ENCODE results near the gene THAP10. TPM values are rescaled to one million over a fixed set of nuclear protein-coding genes. Genes with fewer than 3 reads are reported as not detected.

THAP10 gene
- total RNA-seq, 2 donors from 2014 or later, result 1.3 to 3.0 TPM

GRCh38 chr15:70880781-70881180 lies 11.5 kb downstream of the THAP10 start:
- no peak overlapping the region for H3K4me3 ChIP-seq
- ATAC-seq (no peak), DNase-seq (no peak)
- H3K4me1 ChIP-seq, result no peaks in the 10 kb centered on the region
- no peaks in the 10 kb centered on the region for H3K9me3 ChIP-seq
- H3K27me3 ChIP-seq, result no peaks in the 10 kb centered on the region
- TF ChIP-seq, protein P1, sequence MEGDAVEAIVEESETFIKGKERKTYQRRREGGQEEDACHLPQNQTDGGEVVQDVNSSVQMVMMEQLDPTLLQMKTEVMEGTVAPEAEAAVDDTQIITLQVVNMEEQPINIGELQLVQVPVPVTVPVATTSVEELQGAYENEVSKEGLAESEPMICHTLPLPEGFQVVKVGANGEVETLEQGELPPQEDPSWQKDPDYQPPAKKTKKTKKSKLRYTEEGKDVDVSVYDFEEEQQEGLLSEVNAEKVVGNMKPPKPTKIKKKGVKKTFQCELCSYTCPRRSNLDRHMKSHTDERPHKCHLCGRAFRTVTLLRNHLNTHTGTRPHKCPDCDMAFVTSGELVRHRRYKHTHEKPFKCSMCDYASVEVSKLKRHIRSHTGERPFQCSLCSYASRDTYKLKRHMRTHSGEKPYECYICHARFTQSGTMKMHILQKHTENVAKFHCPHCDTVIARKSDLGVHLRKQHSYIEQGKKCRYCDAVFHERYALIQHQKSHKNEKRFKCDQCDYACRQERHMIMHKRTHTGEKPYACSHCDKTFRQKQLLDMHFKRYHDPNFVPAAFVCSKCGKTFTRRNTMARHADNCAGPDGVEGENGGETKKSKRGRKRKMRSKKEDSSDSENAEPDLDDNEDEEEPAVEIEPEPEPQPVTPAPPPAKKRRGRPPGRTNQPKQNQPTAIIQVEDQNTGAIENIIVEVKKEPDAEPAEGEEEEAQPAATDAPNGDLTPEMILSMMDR (IDR thresholded peaks at IDR 0.05), result no peak
- TF ChIP-seq POLR2A (IDR thresholded peaks at IDR 0.05), result no peak
- no peak overlapping the region for H3K27ac ChIP-seq
- no peaks in the 10 kb centered on the region for H3K36me3 ChIP-seq (replicated peaks in 1 of 2; ENCODE audit: insufficient read depth in 1 of 2, low read depth in 2 of 2)
- 72 to 78% methylated on average over 2 of the region's 2 CpGs for WGBS, 2 donors
- intact Hi-C loops (cut with DNase I), result no loop called here

DNA sequence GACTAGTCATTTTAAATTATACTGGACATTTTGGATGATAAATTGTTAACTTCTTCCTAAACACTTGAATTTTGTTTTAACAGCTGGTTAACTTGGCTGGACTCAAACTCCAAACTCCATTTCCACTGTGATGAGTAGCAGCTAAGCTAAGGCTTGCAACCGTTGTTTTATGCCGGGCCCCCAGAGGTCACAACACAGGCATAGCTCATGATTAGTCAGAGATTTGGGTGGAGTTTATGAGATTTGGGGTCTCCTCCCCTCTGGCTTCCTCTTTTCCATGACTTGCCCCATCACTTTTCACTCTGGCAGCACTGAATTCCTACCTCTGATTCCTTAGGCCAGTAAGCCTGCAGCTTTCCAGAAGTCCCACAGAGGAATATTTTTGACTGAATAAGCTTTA lies 12.8 kb downstream of the THAP10 start:
- Histone ChIP-seq H3K9me3 (no peaks in the 10 kb centered on the region), H3K36me3 (replicated peaks in 1 of 2; ENCODE audit: insufficient read depth in 1 of 2, low read depth in 2 of 2) (no peaks in the 10 kb centered on the region), H3K27ac (no peak overlapping the region), H3K4me1 (no peaks in the 10 kb centered on the region), H3K4me3 (no peak overlapping the region), H3K27me3 (no peaks in the 10 kb centered on the region)
- ATAC-seq, result no peak
- no peak for DNase-seq
- intact Hi-C loops (cut with DNase I), result no loop called here
- TF ChIP-seq POLR2A (IDR thresholded peaks at IDR 0.05), result no peak
- TF ChIP-seq, protein P1 (IDR thresholded peaks at IDR 0.05), result no peak
- WGBS, 2 donors, result 61 to 65% methylated on average over 2 of the region's 2 CpGs

GRCh38 chr15:70876683-70877082 lies 15.6 kb downstream of the THAP10 start:
- ATAC-seq (no peak), DNase-seq (no peak)
- no peak overlapping the region for H3K4me3 ChIP-seq
- no peak for TF ChIP-seq POLR2A (IDR thresholded peaks at IDR 0.05)
- TF ChIP-seq, protein P1 (IDR thresholded peaks at IDR 0.05), result no peak
- intact Hi-C loops (cut with DNase I), result no loop called here
- H3K27me3 ChIP-seq, result no peaks in the 10 kb centered on the region
- no peaks in the 10 kb centered on the region for H3K36me3 ChIP-seq (replicated peaks in 1 of 2; ENCODE audit: insufficient read depth in 1 of 2, low read depth in 2 of 2)
- no peaks in the 10 kb centered on the region for H3K4me1 ChIP-seq
- no peaks in the 10 kb centered on the region for H3K9me3 ChIP-seq
- WGBS, 2 donors, result 48 to 50% methylated on average over 2 of the region's 2 CpGs
- no peak overlapping the region for H3K27ac ChIP-seq

- H3K4me1 ChIP-seq, result no peaks in the 10 kb centered on the region
- H3K36me3 ChIP-seq (replicated peaks in 1 of 2; ENCODE audit: insufficient read depth in 1 of 2, low read depth in 2 of 2), result no peaks in the 10 kb centered on the region
- intact Hi-C loops (cut with DNase I), result no loop called here
These were observed 16.2 kb downstream of the THAP10 start for GRCh38 chr15:70876011-70876410.

More at GRCh38 chr15:70876011-70876410, 16.2 kb downstream of the THAP10 start:
- H3K27ac ChIP-seq, result no peak overlapping the region
- no peak overlapping the region for H3K4me3 ChIP-seq
- H3K27me3 ChIP-seq, result no peaks in the 10 kb centered on the region
- TF ChIP-seq, protein P1 (IDR thresholded peaks at IDR 0.05), result no peak
- no peak for TF ChIP-seq POLR2A (IDR thresholded peaks at IDR 0.05)
- 40 to 46% methylated on average over 3 of the region's 3 CpGs for WGBS, 2 donors
- ATAC-seq, result no peak
- no peaks in the 10 kb centered on the region for H3K9me3 ChIP-seq
- no peak for DNase-seq
